Breast epithelium (tissue), 3 donors: Measurements from ENCODE around the gene SPSB3.
A peak's percentile ranks its signal among the peaks of the same experiment; 100 is the strongest.

ENCODE experiments used
- CTCF ChIP-seq, 3 donors: fragments of 450-650 bp; IDR thresholded peaks; one replicate each; pipeline ENCODE4 v1.5.1; 2016 to 2017; ENCODE audit warnings: antibody characterized with exemption in 3 of 3, mild to moderate bottlenecking in 3 of 3, moderate library complexity in 3 of 3
- POLR2A ChIP-seq: fragments of 450-650 bp; IDR thresholded peaks from one replicate; pipeline ENCODE4 v1.6.1; 2016; ENCODE audit warnings: antibody characterized with exemption, mild to moderate bottlenecking, moderate library complexity
- POLR2AphosphoS5 ChIP-seq, 3 donors: sonication (generic); formaldehyde crosslinking; IDR thresholded peaks; one replicate each; pipeline ENCODE4 v1.6.1; 2017; ENCODE audit warnings: antibody characterized with exemption in 3 of 3

GRCh38 chr16:1826691-1827573 is 44.6 kb upstream of the SPSB3 start, which contains the start of the genes FAHD1 and HAGH:
- TF ChIP-seq POLR2A (no peak), CTCF (IDR thresholded peaks at IDR 0.05) (no peak), POLR2AphosphoS5 (IDR thresholded peaks at IDR 0.05) (peak; percentile 89 to 94 (median 92))
